ENCODE measurements around the gene UCN3.
"Not testable (repeated sequence)": the region's sequence is repeated elsewhere in the genome, so short reads cannot be mapped to it uniquely, and the experiment has no call there.

UCN3 gene

DNA sequence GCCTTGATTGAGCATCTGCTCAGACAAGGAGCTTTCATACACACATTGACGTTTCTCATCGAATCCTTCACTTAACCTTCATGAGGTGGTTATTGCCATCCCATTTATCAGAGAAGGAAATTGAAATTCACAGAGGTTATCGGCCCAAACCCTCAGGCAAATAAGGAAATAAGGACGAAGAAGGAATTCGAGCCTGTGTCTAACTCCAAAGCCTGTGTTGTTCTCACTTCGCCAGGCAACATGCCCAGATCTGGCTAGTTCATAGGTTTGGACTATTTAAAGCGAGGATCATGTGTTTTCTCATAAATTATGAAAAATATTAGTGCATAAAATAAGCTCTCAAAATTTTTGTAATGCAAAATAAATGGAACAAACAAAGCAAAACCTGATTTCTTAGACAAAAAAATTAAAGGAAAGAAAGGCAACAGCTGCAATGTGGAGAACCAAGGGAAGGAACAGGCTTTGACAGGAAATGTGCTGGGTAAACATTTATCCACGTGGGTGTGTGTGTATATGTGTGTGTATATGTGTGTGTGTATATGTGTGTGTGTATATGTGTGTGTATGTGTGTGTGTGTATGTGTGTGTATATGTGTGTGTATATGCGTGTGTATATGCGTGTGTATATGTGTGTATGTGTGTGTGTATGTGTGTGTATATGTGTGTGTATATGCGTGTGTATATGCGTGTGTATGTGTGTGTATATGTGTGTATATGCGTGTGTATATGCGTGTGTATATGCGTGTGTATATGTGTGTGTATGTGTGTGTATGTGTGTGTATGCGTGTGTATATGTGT is 4.8 kb downstream of the UCN3 start:
- DNase-seq = no peak

DNA sequence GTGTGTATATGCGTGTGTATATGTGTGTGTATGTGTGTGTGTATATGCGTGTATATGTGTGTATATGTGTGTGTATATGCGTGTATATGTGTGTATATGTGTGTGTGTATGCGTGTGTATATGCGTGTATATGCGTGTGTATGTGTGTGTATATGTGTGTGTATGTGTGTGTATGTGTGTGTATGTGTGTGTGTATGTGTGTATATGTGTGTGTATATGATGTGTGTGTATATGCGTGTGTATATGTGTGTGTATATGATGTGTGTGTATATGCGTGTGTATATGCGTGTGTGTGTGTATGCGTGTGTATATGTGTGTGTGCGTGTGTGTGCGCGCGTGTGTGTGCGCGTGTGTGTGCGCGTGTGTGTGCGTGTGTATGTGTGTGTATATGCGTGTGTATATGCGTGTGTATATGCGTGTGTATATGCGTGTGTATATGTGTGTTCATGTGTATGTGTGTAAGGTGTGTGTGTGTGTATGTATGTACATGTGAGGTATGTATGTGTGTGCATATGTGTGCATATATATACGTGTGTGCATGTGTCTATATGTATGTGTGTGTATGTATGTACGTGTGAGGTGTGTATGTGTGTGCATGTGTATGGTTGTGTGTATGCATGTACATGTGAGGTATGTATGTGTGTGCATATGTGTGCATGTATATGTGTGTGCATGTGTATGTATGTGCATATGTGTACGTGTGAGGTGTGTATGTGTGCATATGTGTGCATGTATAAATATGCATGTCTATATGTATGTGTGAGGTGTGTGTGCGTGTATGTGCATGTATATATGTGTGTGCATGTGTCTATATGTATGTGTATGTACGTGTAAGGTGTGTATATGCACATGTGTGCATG is 6.0 kb downstream of the UCN3 start:
- DNase-seq = no peak

DNA sequence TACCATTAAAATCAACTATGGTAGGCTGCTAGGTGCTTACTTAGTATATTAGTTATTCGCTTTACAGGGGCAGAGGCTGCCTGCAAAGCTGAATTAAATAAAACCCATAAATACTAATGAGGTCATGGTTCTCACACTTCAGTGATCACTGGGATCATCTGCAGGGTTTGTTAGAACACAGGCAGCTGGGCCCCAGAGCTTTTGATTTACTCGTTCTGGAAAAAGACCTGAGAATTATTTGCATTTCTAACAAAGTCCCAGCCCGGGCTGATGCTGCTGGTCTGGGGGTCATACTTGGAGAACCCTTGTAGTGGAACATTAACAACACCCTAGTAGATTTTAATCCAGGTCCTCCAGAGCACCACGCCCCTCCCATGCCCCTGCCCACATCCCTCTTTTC is 8.5 kb downstream of the UCN3 start:
- no peak for DNase-seq

DNA sequence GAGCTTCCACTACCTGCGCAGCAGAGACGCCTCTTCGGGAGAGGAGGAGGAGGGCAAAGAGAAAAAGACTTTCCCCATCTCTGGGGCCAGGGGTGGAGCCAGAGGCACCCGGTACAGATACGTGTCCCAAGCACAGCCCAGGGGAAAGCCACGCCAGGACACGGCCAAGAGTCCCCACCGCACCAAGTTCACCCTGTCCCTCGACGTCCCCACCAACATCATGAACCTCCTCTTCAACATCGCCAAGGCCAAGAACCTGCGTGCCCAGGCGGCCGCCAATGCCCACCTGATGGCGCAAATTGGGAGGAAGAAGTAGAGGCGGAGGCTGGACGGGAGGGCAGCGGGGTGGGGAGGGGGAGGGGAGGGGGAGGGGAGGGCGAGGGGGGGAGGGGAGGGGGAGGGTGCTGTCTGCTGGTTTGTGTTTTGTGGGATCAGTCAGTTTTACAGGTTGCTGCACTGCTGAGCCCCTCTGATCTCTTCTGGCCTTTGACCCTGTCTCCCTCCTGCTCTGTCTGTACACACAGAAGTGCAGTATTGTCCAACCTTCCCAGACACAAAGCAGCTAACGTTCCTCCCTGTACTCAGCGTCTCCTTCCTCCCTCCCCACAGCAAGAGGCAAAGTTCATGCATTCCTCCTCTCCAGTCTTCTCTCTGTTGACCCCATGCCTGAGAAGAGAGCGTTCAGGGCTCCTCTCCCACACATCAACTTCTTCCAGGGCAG is 9.3 kb downstream of the UCN3 start:
- no peak for DNase-seq

DNA sequence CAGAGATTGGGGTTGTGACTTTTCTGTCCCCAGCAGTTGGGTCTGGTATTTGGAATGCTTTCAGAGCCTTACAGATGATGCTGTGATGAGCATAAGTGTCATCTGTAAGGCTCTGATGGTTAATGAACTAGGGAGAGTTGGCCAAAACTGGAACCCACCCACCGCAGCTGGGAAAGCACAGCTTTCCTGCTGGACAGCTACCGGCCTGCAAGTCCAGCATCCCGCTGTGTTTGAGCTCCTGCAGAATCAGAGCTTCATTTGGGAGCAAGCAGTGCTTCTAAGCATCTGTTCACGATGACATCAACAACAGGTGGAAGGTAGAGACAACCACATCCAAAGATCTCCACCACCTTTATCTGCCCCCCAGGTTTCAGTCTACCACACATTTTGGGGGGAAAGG is 11.7 kb downstream of the UCN3 start:
- DNase-seq = no peak

DNA sequence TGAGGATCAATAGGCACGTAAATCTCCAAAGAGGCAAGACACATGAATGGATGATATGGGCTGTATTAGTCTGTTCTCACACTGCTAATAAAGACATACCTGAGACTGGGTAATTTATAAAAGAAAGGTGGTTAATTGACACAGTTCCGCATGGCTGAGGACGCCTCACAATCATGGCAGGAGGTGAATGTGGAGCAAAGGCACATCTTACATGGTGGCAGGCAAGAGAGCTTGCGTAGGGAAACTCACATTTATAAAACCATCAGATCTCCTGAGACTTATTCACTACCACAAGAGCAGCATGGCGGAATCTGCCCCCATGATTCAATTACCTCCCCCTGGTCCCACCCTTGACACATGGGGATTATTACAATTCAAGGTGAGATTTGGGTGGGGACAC is 14.4 kb downstream of the UCN3 start:
- DNase-seq = not testable (repeated sequence)

DNA sequence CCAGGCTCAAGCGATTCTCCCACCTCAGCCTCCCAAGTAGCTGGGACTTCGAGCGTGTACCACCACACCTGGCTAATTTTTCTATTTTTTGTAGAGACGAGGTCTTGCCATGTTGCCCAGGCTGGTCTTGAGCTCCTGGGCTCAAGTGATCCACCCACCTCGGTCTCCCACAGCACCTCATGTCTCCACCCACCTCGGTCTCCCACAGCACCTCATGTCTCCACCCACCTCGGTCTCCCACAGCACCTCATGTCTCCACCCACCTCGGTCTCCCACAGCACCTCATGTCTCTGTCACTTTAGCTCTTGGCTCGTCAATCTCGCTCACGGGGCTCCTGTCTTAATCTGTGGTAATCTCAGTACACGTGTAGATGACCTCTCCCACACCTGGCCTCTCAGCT is 15.6 kb downstream of the UCN3 start:
- not testable (repeated sequence) for DNase-seq

DNA sequence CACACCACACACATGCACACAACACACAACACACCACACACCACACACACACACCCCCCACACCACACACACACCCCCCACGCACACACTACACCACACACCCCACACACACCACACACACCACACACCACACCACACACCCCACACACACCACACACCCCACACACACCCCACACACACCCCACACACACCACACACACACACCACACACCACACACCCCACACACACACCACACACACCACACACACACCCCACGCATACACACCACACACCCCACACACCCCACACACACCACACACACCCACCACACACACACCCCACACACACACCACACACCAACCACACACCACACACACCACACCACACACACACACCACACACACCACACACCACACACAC is 16.4 kb downstream of the UCN3 start:
- DNase-seq = no peak

DNA sequence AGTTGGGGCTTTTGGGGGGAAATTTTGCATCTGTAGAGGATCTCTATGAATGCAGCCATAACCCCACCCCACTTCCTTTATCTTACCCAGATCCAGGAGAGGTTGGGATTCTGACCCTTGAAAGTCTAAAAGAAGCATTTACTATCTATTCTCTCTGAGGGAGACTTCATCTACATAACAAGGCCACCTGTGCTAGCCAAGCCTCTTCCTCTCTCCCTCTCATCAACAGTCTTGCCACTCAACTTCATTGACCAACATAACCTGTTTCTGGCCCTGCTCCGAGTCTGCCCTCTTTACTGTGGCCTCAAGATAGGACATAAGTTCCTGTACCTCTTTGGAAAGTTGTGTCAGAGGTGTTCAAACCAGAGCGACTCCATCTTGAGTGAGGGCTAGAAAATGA is 20.5 kb downstream of the UCN3 start:
- DNase-seq = no peak

DNA sequence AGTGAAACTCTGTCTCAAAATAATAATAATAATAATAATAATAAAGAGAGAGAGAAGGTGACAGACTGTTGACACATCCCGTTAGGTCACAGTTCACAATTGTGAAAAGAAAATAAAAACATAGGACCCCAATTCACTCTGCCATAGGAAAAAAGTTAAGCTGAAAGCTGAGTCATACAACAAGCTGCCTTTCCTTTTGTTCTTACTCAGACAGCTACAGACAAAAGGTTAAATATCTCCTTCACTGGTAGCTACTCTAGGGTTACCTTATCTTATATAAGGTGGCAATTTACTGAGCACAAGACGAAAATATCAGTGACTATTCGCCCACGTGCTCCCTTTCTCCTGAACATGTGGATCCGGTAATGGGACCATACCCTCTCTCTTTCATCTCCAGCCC is 22.4 kb downstream of the UCN3 start:
- DNase-seq = no peak

DNA sequence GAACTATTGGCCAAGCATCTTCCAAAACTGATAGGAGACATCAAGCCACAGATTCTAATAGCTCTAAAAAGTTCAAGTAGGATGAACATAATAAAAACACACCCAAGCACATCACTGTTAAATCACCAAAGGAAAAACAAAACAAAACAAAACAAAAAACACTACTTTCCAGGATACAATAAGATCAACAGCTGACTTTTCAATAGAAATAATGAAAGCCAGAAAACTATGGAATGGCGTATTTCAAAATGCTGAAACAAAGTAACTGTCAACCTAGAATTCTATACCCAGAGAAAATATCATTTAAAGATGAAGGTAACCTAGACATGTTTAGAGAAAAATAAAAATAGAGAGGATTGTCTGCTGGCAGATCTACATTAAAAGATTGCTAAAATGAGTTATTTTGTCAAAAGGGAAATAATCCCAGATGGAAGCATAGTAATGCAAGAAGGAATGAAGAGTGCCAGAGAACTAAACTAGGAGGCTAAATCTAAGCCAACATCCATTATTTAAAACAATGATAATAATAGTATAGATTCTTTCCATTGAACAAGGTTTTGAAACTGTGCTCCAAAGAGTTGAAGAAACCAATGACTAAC is 25.9 kb downstream of the UCN3 start:
- no peak for DNase-seq

DNA sequence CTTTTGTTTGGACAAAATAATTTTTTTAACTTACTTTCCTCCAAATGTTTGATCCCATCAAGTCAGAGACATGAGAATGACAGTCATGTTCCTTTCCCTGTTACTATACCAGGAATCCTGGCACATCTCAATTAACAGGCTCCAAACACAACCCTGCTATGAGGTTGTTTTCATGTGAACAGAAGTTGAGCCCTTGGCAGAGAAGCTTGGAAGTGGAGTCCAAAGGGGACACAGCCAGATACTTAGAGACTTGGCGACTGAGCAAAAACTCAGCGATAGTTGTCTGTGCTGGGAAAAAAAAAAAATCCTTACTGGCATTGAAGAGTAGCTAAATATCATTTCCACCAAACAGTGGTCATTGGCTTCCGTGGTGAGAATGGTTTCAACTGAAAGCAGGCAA is 27.0 kb downstream of the UCN3 start:
- no peak for DNase-seq

DNA sequence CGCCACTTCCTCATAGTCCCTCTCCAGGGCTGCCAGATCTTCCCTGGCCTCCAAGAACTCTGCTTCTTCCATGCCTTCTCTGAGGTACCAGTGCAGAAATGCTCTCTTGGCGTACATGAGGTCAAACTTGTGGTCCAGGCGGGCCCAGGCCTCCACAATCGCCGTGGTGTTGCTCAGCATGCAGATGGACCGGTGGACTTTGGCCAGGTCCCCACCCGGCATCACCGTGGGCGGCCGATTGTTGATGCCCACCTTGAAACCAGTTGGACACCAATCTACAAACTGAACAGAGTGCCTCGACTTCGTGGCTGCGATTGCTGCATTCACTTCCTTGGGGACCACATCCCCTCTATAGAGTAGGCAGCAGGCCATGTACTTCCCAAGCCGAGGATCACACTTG is 28.8 kb downstream of the UCN3 start:
- no peak for DNase-seq

DNA sequence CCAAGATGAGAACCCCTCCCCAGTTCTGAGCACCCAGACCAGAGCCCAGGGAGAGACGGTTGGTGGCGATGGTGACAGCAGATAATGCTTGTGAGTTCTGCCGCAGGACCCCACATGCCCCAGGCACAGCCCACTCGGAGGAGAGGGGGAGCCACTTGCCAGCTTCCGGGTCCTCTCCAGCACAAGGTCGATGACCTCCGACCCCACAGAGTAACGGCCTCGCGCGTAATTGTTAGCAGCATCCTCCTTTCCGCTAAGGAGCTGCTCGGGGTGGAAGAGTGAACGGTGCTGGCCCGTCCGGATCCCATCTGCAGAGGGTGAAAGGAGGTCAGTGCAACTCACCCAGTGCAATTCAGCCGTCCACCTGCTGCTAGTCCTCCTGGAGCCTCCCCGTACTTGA is 30.4 kb downstream of the UCN3 start:
- no peak for DNase-seq

DNA sequence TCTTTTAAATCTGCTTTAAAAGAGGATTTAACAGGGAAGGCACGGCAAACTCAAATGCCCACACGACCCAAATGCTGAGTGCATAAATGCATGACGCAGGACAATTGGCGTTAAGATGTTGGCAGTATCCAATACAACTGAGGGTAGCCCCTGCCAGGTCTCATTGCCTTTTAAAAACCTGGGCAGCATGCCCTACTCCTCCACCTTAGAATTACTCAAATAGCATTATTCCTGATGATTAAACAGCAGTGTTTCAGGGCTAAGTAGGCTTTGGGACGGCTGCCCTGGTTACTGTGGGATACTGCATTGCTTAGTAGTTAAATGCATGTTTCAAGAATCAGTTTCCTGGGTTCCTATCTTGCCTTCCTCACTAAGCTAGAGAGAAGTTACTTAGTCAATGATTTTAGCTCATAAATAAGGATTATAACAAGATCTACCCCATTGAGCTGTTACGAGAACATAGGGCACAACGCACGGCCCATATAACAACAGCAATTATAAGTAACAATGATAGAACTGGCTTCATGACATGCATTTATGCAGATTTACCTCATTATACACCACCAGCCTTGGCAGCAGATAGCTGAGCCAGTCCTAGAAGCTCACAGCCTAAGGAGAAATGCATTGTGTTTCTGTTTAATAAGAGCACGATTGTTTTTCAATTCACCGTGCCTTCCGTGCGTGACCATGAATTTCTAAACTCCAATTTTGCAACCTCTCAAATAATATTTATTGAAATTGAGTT is 32.0 kb downstream of the UCN3 start:
- no peak for DNase-seq

DNA sequence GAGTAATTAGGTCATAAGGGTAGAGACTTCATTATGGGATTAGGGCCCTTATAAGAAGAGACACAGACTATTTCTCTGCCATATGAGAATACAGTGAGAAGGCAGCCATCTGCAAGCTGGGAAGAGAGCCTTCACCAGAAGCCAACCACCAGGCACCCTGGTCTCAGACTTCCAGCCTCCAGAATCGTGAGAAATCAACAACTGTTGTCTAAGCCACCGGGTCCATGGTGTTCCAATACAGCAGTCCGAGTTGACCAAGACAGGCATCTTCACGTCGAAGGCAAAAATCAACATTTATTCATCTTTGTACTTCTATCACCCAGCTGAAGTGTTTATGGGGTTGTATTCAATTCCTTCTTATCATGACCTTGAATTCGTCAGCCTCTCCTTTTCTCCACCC is 34.6 kb downstream of the UCN3 start:
- no peak for DNase-seq

DNA sequence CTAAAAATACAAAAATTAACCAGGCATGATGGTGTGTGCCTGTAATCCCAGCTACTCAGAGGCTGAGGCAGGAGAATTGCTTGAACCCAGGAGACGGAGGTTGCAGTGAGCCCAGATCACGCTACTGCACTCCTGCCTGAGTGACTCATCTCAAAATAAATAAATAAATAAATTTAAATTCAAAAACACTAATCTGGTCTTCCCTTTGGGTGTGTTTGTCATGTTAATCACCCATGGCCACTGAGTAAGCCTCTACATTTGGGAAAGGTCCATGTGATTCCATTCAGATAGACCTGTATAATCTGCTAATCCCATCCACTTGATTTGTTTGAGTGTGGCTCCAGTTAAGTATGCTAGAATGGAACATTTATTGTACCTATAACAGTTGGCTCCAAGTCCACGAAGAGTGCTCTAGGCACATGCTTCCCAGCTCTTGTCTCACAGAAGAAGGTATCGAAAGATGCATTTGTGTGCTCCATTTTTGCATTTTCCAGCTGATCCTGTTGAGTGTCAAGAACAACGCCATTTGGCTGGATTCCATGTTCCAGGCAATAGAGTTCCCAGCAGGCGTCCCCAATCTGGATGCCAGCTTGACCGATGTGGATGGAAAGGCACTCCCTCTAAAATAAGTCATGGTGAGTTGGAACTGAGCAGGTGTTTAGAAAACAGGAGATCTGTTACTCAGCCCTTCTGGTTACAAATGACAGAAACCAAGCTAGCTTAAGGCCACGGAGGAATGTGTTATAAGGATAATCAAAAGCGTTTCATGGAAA is 35.9 kb downstream of the UCN3 start:
- DNase-seq = peak; percentile 9

DNA sequence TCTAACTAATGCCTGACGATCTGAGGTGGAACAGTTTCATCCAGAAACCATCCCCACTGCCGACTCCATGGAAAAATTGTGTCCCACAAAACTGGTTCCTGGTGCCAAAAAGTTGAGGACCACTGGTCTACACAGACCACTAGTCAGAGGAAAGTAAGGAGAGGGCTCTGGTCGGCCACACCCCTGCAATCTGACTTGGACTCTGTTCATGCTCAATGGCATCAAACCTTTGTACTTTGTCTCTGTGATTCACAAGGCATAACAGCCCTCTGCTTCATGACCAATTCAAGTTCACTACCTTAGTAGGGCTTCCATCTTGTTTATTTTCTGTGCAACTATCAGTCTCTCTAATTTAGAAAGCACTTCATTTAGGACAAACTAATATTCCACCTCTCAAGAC is 38.0 kb downstream of the UCN3 start:
- DNase-seq = no peak

DNA sequence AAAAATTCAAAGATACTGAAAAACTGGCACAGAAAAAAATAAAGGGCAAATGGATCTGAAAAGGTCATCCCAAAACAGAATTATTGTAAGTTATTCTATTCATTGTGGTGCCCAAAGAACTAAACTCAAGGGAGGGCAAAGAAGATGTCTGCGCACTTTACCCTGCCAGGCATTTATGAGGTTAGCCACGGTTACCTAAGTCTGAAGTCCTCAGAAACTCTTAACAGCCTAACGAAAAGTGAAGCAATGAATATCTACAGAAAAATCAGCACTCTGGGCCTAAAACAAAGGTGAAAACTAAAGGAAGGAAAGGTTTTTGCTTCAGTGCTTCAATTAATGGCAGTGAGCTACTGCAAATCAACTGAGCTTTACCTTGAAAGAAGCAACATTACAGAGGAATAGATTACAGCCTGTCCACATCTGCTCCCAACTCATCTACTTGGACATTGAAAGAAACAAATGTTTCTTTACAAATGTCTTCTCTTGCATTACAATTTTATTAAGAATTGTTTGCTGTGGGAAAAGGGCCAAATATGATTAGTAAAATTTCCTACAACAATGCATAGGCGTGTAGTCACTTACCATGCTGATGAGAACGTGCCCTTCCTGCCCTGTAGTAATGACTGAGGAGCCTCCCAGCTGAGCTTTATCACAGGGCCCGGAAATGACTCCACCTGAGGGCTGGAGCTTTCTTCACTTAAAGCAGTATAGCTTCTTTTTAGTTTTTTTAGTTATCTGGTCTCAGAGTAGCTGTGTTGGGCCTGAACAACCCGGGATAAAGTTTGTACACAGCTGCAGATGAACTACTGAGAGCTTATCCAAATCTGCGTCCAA is 39.7 kb downstream of the UCN3 start, which contains the start of gene TUBAL3:
TSS of gene TUBAL3 (minus strand) at position 621 of the 834 bp plus-strand sequence. CDS start at position 585, 36 bp downstream.
- DNase-seq = no peak

DNA sequence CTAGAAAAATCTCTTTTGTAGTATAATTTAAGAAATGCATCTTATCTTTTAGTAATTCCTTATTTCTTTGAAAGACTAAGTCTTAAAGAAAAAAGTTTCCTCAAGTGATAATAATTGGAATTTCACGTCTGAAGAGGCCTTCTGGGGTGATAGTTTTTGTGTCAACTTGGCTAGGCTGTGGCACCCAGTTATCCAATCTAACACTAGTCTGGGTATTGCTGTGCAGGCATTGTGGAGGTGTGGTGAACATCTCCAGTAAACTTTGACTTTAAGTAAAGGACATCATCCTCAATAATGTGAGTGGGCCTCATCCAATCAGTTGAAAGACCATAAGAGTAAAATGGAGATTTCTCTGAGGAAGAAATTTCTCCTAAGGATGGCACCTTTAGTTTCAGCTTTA is 42.2 kb downstream of the UCN3 start:
- no peak for DNase-seq

DNA sequence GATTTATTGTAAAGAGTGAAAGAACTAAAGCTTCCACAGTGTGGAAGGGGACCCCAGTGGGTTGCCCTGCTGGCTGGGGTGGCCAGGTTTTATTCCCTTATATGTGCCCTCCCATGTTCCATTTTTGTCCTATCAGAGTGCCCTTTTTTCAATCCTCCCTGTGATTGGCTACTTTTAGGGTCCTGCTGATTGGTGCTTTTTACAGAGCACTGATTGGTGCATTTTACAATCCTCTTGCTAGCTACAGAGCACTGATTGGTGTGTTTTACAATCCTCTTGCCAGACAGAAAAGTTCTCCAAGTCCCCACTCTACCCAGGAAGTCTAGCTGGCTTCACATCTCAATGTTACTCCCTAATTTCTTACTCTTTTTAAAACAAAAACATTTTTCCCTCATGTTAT is 46.0 kb downstream of the UCN3 start:
- not testable (repeated sequence) for DNase-seq
